Measurements from ENCODE around the gene RAPGEF1. TPM values are rescaled to one million over a fixed set of nuclear protein-coding genes. Genes with fewer than 3 reads are reported as not detected.
A peak's percentile ranks its signal among the peaks of the same experiment; 100 is the strongest.

Gene RAPGEF1
- total RNA-seq, 1 donor, result 33.7 TPM

DNA sequence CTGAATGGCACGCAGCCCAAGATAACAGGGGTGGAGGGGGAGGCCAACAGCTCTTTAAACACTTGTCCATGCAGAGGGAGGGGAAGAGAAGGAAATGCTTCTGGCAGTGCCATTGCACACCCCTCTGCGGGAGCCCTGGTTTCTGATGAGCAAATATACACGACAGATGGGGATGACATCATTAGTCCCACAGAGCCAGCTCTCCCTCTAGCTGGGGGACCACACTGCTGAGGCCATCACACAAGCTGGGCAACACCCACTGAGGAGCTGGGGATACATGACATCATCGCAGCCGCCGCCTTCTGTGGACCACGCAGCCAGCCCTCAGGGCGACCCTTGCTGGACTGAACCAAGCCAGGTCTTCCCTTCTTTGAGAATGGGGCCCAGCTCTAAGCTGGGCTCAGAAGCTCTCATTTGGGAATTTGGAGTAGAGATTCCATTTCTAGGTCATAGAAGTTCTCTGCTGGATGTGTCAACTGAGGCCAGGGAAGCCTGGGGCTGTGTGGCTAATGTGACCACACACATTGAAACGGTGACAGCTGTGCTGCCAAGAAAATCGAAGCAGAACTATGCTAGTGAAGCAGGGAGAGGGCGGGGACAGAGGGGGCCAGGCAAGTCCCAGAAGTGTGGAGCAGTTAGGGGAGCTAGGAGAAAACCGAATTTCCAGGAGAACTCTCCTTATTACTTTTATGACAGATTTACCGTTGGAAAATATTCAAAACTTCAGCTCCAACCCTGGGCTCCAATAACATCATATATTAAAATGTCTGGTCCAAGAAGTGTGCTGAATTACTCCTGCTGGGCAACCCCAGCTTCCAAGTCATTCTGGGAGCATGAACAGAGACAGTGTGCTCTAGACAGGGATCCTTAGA, 115.0 kb downstream of the RAPGEF1 start:
- TF ChIP-seq, protein P1, sequence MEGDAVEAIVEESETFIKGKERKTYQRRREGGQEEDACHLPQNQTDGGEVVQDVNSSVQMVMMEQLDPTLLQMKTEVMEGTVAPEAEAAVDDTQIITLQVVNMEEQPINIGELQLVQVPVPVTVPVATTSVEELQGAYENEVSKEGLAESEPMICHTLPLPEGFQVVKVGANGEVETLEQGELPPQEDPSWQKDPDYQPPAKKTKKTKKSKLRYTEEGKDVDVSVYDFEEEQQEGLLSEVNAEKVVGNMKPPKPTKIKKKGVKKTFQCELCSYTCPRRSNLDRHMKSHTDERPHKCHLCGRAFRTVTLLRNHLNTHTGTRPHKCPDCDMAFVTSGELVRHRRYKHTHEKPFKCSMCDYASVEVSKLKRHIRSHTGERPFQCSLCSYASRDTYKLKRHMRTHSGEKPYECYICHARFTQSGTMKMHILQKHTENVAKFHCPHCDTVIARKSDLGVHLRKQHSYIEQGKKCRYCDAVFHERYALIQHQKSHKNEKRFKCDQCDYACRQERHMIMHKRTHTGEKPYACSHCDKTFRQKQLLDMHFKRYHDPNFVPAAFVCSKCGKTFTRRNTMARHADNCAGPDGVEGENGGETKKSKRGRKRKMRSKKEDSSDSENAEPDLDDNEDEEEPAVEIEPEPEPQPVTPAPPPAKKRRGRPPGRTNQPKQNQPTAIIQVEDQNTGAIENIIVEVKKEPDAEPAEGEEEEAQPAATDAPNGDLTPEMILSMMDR (IDR thresholded peaks at IDR 0.05; ENCODE audit: insufficient read depth, low read length), result no peak
- no peak overlapping the region for H3K4me3 ChIP-seq (ENCODE audit: low read depth, low read length)
- DNase-seq (ENCODE audit: low read depth), result peak; percentile 39

DNA sequence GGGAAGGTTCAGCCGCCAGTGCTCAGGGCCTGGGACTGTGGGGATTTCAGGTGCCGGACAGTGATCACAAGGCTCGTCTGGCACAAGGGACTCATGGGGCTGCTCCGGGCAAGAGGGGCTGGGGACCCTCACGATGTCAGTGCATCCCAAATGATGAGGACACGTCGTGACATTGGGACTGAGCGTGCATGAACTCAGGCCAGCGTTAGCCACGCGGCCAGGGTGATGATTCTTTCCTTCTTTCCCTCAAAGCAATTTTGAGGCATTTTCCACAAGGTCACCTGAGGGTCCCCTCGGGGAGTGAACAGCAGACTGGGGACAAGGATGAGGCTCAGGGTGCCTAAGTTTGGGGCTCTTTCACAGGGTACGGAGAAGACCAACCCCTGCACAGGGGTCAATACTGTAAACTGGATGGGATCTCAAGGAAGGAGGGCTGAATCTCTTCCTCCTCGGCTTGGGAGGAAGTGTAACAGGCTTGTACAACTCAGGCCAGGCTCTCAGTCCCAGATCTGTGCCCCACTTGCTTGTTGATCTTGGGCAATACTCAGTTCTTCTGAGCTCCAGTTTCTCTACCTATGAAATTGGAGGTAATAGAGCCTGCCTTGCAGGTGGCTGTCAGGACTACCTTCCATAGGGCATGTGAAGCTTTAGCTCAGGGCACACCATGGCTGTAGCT, 116.1 kb downstream of the RAPGEF1 start:
- no peak for DNase-seq (ENCODE audit: low read depth)
- no peak overlapping the region for H3K4me3 ChIP-seq (ENCODE audit: low read depth, low read length)
- TF ChIP-seq, protein P1 (IDR thresholded peaks at IDR 0.05; ENCODE audit: insufficient read depth, low read length), result no peak

DNA sequence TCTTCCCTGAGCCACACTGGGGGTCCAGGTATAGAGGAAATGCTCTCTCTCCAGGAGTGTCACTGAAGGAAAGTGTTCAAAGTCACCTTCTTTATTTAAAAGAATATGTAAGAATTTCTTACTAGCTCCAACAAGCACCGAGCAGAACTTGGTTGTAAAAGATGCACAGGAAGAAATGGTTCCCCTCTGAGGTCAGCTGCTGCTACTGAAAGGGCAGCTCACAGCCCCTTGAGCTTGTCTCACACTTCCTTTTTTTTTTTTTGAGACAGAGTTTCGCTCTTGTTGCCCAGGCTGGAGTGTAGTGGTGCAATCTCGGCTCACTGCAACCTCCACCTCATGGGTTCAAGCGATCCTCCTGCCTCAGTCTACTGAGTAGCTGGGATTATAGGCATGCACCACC, 117.4 kb downstream of the RAPGEF1 start:
- DNase-seq (ENCODE audit: low read depth), result no peak
- TF ChIP-seq, protein P1 (IDR thresholded peaks at IDR 0.05; ENCODE audit: insufficient read depth, low read length), result no peak

DNA sequence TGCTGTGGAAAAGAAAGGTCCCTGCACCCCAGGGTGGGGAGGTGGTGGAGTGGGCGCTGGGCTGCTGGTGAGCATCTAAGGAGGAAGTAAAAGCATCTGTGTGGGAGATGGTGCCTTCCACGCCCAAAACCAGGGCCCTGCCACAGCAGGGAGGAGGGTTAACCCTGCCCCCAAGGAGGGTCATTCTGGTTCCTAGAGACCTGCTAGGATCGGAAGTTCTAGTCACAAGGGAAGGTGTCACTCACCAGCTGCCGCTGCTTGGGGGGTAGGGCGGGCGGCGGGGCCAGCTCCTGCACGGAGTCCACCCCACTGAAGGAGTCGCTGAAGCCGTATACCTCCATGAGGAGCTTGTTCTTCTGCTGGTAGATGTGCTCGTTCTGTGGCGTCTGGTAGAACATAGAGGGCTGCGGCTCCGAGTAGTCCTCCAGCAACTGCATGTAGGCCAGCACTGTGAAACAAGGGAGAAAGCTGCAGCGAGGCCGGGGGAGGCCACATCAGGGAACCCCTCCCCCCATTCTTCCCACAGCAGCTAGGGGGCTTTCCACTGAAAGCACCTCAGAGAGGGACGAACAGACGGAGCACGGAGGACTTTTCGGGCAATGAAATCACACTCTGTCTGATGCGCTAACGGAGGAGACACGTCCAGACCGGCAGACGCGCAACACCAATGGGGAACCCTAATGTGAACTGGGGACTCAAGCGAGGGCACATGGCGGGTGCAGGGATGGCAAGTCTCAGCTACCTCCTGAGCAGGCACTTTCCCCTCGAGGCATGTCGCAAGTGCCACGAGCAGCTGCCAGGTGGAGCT, 118.1 kb downstream of the RAPGEF1 start:
- TF ChIP-seq, protein P1 (IDR thresholded peaks at IDR 0.05; ENCODE audit: insufficient read depth, low read length), result no peak
- no peak overlapping the region for H3K4me3 ChIP-seq (ENCODE audit: low read depth, low read length)
- no peak for DNase-seq (ENCODE audit: low read depth)

More for the DNA sequence above, 117.4 kb downstream of the RAPGEF1 start:
- no peak overlapping the region for H3K4me3 ChIP-seq (ENCODE audit: low read depth, low read length)

DNA sequence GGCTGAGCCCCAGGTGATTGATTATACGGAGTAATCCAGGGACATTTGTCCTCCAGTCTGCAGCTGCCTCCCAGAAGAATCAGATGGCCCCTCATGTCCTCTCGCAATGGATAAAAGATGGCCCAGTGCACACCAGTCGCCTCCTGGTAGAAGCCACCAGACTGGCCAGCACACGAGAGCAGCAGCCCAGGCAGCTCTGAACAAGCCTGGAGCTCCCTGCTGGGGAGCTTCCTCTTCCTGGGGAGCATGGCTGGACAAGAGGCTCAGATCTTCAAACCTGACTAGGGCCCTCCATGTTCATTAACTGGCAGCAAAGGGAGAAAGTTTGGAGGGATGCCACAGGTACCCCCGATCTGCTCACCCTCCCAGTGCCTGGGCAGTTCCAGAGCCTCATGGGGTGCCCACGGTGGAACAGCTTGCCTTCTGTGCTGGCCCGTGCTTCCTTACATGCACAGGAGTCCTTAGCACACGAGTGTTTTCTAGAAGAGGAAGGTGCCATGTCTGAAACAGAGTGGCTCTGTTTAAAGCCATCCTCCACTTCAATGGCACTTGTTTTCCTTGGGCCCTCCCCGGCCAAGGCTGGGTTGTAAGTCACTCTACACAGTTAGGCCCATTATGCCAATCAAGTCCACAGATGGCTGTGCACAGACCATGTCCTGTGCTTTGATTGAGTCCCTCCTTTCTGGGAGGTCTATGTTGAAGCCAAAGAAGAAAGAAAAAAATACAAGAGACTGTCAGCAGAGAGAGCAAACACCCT, 118.9 kb downstream of the RAPGEF1 start:
- no peak overlapping the region for H3K4me3 ChIP-seq (ENCODE audit: low read depth, low read length)
- TF ChIP-seq, protein P1 (IDR thresholded peaks at IDR 0.05; ENCODE audit: insufficient read depth, low read length), result no peak
- DNase-seq (ENCODE audit: low read depth), result no peak

DNA sequence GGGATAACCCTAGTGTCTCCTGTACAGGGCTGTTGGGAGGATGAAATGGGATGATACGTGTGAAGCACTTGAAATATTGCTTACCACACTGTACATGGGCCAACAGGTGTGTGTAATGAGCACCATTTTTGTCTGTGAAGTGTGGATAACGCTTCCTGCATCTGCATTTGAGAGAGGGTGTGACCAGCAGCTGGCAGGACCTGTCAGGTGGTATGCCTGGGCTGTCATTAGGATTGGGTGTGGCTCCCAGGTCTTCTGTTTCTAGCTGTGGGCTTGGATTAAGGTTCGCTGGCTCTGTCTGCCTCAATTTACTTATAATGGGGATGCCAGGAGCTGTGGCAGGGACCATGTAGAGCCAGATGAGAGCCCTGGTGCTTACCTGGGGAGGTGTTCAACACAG, 120.2 kb downstream of the RAPGEF1 start:
- no peak for DNase-seq (ENCODE audit: low read depth)
- TF ChIP-seq, protein P1 (IDR thresholded peaks at IDR 0.05; ENCODE audit: insufficient read depth, low read length), result no peak
- H3K4me3 ChIP-seq (ENCODE audit: low read depth, low read length), result no peak overlapping the region
